ENCODE data around the gene IRF2BP1. TPM values are rescaled to one million over a fixed set of nuclear protein-coding genes. Genes with fewer than 3 reads are reported as not detected.

The IRF2BP1 gene
- total RNA-seq, 4 donors from 2014 or later, result 14.6 to 22.4 (median 20.0) TPM

GRCh38 chr19:45881082-45881908, 4.6 kb downstream of the IRF2BP1 start:
- H3K4me1 ChIP-seq, result peaks cover 35 to 69% (median 35%) of the 10 kb centered on the region in 3 donors
- H3K27me3 ChIP-seq, result peaks cover 0 to 8% (median 0%) of the 10 kb centered on the region in 4 donors
- TF ChIP-seq CTCF (IDR thresholded peaks at IDR 0.05) (no peak), POLR2A (IDR thresholded peaks at IDR 0.05) (no peak)
- no peak for DNase-seq
- WGBS, 2 donors, result 81 to 84% methylated on average over 6 to 9 of the region's 10 CpGs
- no peak overlapping the region for H3K27ac ChIP-seq
- H3K9me3 ChIP-seq, result no peaks in the 10 kb centered on the region
- peaks cover 0 to 12% (median 0%) of the 10 kb centered on the region in 3 donors for H3K36me3 ChIP-seq
- intact Hi-C loops (cut with DNase I), result no loop called here
- no peak overlapping the region for H3K4me3 ChIP-seq

- peaks cover 0 to 13% (median 0%) of the 10 kb centered on the region in 4 donors for H3K27me3 ChIP-seq
Observed at GRCh38 chr19:45879971-45880370, 6.0 kb downstream of the IRF2BP1 start.

DNA sequence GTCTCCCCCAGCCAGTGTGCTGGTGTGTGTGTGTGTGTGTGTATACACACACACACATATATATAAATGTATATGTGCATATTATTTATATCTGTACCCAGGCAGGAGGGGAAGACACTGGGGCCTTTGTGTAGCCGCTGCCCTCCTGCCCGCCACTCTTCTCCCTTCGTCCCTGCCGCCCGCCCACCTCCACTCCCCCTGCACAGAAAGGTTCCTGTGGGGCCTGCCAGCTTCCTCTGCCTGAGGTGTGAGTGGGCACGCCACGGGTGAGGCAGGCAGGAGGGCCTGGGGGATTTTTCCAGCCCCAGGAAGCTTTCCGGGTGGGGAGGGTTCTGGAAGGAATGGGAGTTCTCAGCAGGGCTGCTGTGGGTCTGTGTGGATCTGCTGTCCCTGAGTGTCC, 6.9 kb downstream of the IRF2BP1 start:
- TF ChIP-seq POLR2A (IDR thresholded peaks at IDR 0.05) (no peak), CTCF (IDR thresholded peaks at IDR 0.05) (no peak)
- DNase-seq, result no peak
- H3K4me1 ChIP-seq, result peaks cover 21 to 53% (median 23%) of the 10 kb centered on the region in 3 donors
- peaks cover 0 to 13% (median 0%) of the 10 kb centered on the region in 4 donors for H3K27me3 ChIP-seq
- no peaks in the 10 kb centered on the region for H3K9me3 ChIP-seq
- H3K36me3 ChIP-seq, result peaks cover 0 to 4% (median 0%) of the 10 kb centered on the region in 3 donors
- no peak overlapping the region for H3K27ac ChIP-seq
- H3K4me3 ChIP-seq, result no peak overlapping the region
- intact Hi-C loops (cut with DNase I), result no loop called here
- 50% methylated on average over 2 to 7 of the region's 8 CpGs for WGBS, 2 donors

More at GRCh38 chr19:45879971-45880370, 6.0 kb downstream of the IRF2BP1 start:
- H3K9me3 ChIP-seq, result no peaks in the 10 kb centered on the region
- no peak for DNase-seq
- TF ChIP-seq POLR2A (IDR thresholded peaks at IDR 0.05), result no peak
- no peak for TF ChIP-seq CTCF (IDR thresholded peaks at IDR 0.05)
- peaks cover 30 to 63% (median 32%) of the 10 kb centered on the region in 3 donors for H3K4me1 ChIP-seq
- intact Hi-C loops (cut with DNase I), result no loop called here
- no peak overlapping the region for H3K27ac ChIP-seq
- no peak overlapping the region for H3K4me3 ChIP-seq
- WGBS, 2 donors, result 89 to 90% methylated on average over 2 of the region's 2 CpGs
- H3K36me3 ChIP-seq, result peaks cover 0 to 12% (median 0%) of the 10 kb centered on the region in 3 donors

DNA sequence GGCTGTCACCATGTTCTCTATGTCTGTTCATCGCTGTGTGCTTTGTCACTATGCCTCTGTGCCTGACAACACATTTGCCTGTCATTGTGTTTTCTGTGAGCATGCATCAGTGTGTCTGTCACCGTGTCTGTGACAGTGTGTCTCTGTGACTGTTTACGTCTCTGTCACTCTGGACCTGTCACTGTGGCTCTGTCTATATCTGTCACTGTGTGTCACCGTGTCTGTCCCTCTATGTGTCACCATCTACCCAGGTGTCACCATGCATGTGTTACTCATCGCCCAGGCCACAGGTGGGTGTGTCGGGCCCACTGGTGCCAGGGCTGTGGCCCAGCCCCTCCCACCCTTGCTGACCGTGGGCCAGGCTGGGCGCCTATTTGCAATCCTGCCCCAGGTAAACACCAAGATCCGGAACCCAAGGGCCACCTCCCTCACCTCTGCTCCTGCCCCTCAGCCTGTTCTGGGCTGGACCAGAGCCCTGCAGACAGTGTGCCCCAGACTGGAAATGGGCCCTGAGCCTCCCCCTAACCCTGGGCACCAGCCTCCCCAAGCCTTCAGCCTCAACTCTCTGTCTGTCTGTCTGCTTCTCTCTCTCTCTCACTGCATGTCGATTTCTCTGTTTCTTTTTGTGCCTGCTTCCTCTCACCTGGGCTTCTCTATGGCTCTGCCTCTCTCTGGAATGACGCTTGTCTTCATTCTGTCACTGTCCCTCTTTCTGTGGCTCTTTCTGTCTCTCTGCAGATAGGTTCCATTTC, 7.7 kb downstream of the IRF2BP1 start:
- no peak for DNase-seq
- Histone ChIP-seq H3K4me3 (no peak overlapping the region), H3K27ac (peak overlapping the region in 1 of 4 donors; percentile 12), H3K4me1 (peaks cover 15 to 45% (median 16%) of the 10 kb centered on the region in 3 donors), H3K36me3 (no peaks in the 10 kb centered on the region), H3K27me3 (peaks cover 0 to 13% (median 0%) of the 10 kb centered on the region in 4 donors), H3K9me3 (no peaks in the 10 kb centered on the region)
- peak in 1 of 4 donors; percentile 19 for TF ChIP-seq POLR2A (IDR thresholded peaks at IDR 0.05)
- TF ChIP-seq CTCF (IDR thresholded peaks at IDR 0.05), result no peak
- intact Hi-C loops (cut with DNase I), result no loop called here
- 64 to 69% methylated on average over 6 to 7 of the region's 11 CpGs for WGBS, 2 donors
